SJCRH30 (cell line): Measurements from ENCODE around the gene CPNE2. TPM values are rescaled to one million over a fixed set of nuclear protein-coding genes. Genes with fewer than 3 reads are reported as not detected.
"Not testable (repeated sequence)": the region's sequence is repeated elsewhere in the genome, so short reads cannot be mapped to it uniquely, and the experiment has no call there.

ENCODE experiments used
- DNase-seq, 2 experiments: peaks; one replicate each; pipeline ENCODE4 v3.0.0-alpha.2; 2015 to 2020
- H3K27ac ChIP-seq: fragments of 250-450 bp; sonication (Bioruptor Pico); 2 replicates; pipeline ENCODE4 v1.5.1; 2020; ENCODE audit warnings: mild to moderate bottlenecking, moderate library complexity
- H3K27me3 ChIP-seq: fragments of 250-450 bp; sonication (Bioruptor Pico); 2 replicates; pipeline ENCODE4 v1.5.1; 2020; ENCODE audit warnings: mild to moderate bottlenecking, moderate library complexity
- H3K36me3 ChIP-seq: fragments of 250-450 bp; sonication (Bioruptor Pico); 2 replicates; pipeline ENCODE4 v1.5.1; 2020; ENCODE audit warnings: mild to moderate bottlenecking, moderate library complexity
- H3K4me1 ChIP-seq: fragments of 250-450 bp; sonication (Bioruptor Pico); 2 replicates; pipeline ENCODE4 v1.5.1; 2020; ENCODE audit warnings: mild to moderate bottlenecking, moderate library complexity
- H3K4me3 ChIP-seq: fragments of 250-450 bp; sonication (Bioruptor Pico); 2 replicates; pipeline ENCODE4 v1.5.1; 2020; ENCODE audit warnings: mild to moderate bottlenecking, moderate library complexity
- H3K9me3 ChIP-seq: fragments of 250-450 bp; sonication (Bioruptor Pico); replicated peaks from 2 replicates; pipeline ENCODE4 v1.5.1; 2020; ENCODE audit warnings: mild to moderate bottlenecking, moderate library complexity
- total RNA-seq: library from RNA; depleted of rRNA; stranded (reverse); fragments of >200 nt; shearing (Covaris generic); gene quantifications from 2 replicates; pipeline ENCODE4 v1.2.3, GENCODE V29; 2014

Gene CPNE2
- total RNA-seq, 1 experiment from 2014 or later: 33.1 TPM

DNA sequence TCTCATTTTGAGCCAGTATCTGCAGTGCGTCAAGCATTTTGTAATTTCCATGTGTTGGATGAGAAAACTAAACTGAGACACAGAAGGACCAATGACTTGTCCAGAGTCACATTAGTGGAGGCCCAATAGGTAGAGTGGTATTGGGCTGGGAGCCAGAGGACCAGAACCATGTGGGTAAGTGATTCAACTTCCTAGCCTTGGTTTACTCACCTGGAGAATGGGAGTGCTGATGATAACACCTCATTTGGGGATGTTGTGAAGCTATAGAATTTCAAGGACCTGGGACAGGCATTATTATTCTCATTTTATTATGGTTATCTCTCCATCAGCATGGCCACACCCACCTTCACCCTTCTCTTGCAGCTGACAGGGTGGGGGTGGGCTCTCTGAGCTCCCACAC, 8.1 kb downstream of the CPNE2 start:
- no peak overlapping the region for H3K27ac ChIP-seq
- H3K9me3 ChIP-seq: no peaks in the 10 kb centered on the region
- H3K4me3 ChIP-seq: no peak overlapping the region
- no peaks in the 10 kb centered on the region for H3K36me3 ChIP-seq
- no peak for DNase-seq
- H3K4me1 ChIP-seq: no peaks in the 10 kb centered on the region
- H3K27me3 ChIP-seq: no peaks in the 10 kb centered on the region

DNA sequence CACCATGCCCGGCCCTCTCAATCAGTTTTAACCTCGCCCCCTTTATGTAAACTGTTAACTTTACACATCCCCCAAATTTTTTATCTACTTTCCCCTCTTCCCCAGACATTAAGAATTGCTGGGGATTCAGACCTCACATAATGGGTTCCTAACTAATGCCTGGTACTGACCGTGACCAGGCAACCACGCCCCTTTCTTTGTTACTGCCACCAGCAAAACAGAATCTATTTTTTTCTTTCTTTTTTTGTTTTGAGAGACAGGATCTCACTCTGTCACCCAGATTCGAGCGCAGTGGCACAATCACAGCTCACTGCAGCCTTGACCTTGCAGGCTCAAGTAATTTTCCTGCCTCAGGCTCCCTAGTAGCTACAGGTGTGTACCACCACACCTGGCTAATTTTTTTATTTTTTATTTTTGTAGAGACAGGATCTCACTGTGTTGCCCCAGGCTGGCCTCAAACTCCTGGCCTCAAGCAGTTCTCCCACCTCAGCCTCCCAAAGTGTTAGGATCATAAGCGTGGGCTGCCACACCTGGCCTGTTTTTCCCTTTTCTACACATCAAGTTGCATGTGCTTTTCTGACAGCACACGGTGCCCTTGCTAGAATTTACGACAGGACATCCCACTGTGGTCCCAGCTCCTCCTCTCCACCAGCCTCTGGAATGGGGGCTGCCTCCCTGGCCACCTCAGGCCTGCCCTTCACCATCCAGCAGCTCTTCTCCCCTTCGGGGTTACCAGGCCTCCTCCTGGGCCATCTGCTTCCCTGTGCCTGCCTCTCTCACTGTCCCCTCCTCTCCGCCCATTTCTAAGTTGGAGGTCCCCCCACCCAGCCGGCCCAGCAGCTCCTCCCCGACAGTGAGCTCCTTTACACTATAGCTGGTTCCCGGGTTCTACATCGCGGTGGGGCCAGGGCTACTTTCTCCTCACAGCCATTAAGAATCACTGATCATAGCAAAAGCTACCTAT, 10.8 kb downstream of the CPNE2 start:
- Histone ChIP-seq H3K4me1 (no peaks in the 10 kb centered on the region), H3K9me3 (no peaks in the 10 kb centered on the region)
- DNase-seq: no peak

DNA sequence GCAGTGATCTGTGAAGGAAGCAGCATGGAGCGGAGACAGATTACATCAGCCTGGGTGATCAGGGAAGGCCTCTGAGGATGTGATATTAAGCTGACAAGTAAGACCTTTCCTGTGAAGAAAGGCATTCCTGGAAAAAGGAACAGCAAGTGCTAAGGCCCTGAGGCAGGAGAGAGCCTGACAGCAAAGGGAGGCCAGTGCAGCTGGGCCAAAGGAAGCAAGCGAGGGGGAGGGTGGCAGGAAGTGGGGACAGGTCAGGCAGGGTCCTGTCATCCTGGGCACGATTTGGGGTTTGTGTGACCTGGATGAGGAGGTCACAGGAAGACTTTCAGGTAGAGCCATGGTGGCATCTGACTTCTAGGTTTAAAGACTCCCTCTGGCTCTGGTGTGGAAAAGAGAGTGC, 12.3 kb downstream of the CPNE2 start:
- Histone ChIP-seq H3K9me3 (no peaks in the 10 kb centered on the region), H3K4me1 (no peaks in the 10 kb centered on the region), H3K27me3 (no peaks in the 10 kb centered on the region), H3K4me3 (no peak overlapping the region), H3K27ac (no peak overlapping the region), H3K36me3 (no peaks in the 10 kb centered on the region)
- no peak for DNase-seq

More for the DNA sequence above, 10.8 kb downstream of the CPNE2 start:
- Histone ChIP-seq H3K4me3 (no peak overlapping the region), H3K27ac (no peak overlapping the region), H3K27me3 (no peaks in the 10 kb centered on the region), H3K36me3 (no peaks in the 10 kb centered on the region)

DNA sequence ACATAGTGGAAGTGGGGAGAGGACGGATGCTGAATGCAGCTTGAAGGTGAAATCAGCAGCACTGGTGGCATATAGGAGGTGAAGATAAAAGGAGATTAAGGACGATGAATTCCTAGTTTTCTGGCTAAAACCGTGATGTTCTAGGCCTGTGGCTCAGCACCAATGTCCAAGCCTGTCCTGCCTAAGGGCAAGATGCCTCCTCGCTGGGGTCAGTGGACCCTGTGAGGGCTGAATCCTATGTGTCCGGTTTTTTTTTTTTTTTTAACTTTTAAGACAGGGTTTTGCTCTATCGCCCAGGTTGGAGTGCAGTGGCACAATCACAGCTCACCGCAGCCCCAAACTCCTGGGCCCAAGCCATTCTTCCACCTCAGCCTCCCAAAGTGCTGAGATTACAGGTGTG, 12.8 kb downstream of the CPNE2 start:
- no peaks in the 10 kb centered on the region for H3K4me1 ChIP-seq
- H3K27ac ChIP-seq: no peak overlapping the region
- no peak overlapping the region for H3K4me3 ChIP-seq
- no peak for DNase-seq
- H3K9me3 ChIP-seq: no peaks in the 10 kb centered on the region
- no peaks in the 10 kb centered on the region for H3K27me3 ChIP-seq
- H3K36me3 ChIP-seq: no peaks in the 10 kb centered on the region

DNA sequence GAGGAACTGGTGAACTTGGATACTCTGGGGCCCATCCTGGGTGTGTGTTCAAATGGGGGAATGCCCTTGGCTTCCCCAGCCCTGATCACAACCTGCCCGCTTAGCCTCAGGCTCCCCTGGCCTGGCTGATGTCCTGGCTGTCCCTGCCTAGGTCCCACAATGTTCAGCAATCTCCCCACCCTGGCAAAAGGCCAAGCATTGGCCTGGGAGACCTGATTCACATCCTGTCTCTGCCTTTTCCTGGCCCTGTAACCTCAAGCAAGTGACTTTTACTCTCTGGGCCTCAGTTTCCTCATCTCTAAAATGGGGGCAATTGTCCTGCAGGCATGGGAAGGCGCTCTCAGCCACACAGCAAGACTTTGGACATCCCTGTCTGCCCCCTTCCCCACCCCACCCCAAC, 14.4 kb downstream of the CPNE2 start:
- Histone ChIP-seq H3K36me3 (no peaks in the 10 kb centered on the region), H3K9me3 (no peaks in the 10 kb centered on the region), H3K27me3 (no peaks in the 10 kb centered on the region), H3K4me1 (no peaks in the 10 kb centered on the region), H3K4me3 (no peak overlapping the region), H3K27ac (no peak overlapping the region)
- DNase-seq: peak in 1 of 2 experiments; percentile 26

DNA sequence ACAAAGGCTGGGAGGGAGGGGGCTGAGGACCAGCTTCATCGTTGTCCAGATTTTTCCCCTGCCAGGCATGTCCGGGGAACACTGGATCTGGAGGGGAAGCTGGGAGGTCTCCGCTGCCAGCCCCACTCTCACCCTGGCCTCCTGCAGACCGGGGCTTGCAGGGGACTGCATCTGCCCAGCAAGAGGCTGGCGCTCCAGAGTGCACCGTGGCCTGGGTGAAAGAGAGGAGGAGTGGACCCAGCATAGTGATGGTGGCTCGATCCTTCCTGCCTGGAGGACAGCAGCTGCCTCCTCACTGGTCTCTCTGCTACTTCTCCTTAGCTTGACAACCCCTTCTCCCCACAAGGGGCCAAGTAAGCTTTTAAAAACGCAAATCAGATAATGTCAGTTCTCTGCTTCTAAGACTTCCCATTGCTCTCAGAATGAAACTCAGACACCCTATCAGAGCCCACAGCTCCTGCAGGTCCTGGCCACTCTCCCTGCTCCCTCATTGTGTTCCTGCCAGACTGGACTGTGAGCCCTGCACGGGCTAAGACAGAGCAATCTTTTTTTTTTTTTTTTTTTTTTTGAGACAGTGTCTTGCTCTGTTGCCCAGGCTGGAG, 15.0 kb downstream of the CPNE2 start:
- H3K4me1 ChIP-seq: no peaks in the 10 kb centered on the region
- H3K36me3 ChIP-seq: no peaks in the 10 kb centered on the region
- no peaks in the 10 kb centered on the region for H3K27me3 ChIP-seq
- DNase-seq: no peak
- no peak overlapping the region for H3K4me3 ChIP-seq
- H3K27ac ChIP-seq: no peak overlapping the region
- no peaks in the 10 kb centered on the region for H3K9me3 ChIP-seq

DNA sequence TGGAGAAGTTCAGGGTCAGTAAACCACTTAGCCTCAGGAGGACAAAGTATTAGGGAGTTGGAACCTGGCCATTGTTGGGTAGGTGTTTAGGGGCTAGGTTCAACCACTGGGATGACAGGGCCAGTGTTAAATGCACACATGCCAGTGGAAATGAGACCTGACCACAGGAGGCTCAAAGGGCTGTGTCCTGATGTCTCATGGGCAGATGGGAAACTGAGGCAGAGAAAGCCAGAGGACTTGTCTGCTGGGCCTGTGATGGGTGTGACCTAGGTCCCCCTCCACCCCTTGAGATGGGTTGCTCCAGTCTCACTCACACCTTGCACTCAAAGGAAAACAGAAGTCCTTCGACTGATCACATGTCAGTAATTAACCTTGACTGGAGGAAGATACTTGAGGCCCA, 16.0 kb downstream of the CPNE2 start:
- no peaks in the 10 kb centered on the region for H3K4me1 ChIP-seq
- no peak overlapping the region for H3K4me3 ChIP-seq
- no peaks in the 10 kb centered on the region for H3K9me3 ChIP-seq
- DNase-seq: no peak
- H3K27me3 ChIP-seq: no peaks in the 10 kb centered on the region
- H3K36me3 ChIP-seq: no peaks in the 10 kb centered on the region
- no peak overlapping the region for H3K27ac ChIP-seq

DNA sequence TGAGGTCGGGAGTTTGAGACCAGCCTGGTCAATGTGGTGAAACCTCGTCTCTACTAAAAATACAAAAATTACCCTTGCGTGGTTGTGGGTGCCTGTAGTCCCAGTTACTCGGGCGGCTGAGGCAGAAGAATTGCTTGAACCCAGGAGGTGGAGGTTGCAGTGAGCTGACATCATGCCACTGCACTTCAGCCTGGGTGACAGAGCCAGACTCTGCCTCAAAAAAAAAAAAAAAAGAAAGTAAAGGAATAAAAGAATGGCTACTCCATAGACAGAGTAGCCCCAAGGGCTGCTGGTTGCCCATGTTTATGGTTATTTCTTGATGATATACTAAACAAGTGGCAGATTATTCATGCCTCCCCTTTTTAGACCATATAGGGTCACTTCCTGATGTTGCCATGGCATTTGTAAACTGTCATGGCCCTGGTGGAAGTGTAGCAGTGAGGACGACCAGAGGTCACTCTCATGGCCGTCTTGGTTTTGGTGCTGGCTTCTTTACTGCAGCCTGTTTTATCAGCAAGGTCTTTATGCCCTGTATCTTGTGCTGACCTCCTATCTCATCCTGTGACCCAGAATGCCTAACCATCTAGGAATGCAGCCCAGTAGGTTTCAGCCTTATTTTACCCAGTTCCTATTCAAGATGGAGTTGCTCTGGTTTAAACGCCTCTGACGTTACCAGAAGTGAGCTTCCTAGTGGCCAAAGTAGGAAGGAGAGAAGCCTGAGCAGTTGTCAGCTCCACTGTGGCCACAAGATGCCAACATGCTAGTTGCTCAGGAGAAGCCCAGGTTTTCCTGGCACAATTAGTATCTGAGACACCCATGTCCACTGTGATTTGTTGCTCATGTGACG, 17.1 kb downstream of the CPNE2 start:
- not testable (repeated sequence) for H3K9me3 ChIP-seq, H3K4me3 ChIP-seq, H3K36me3 ChIP-seq, DNase-seq, H3K27ac ChIP-seq, H3K4me1 ChIP-seq, H3K27me3 ChIP-seq

DNA sequence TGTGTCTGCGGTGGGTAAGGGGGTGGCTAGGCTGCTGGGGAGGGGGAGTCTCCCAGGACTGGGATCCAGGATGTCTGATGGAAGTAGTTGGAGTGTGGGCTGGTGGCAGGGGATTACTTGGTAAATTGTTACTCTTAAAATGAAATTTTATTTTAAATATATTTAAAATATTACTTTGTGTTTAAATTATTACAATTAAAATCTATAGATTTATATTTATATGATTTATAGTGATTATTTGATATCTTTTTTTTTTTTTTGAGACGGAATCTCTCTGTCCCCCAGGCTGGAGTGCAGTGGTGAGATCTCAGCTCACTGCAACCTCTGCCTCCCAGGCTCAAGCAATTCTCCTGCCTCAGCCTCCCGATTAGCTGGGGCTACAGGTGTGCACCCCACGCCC, 18.6 kb downstream of the CPNE2 start:
- no peaks in the 10 kb centered on the region for H3K36me3 ChIP-seq
- H3K27ac ChIP-seq: no peak overlapping the region
- H3K9me3 ChIP-seq: no peaks in the 10 kb centered on the region
- H3K4me3 ChIP-seq: no peak overlapping the region
- H3K27me3 ChIP-seq: no peaks in the 10 kb centered on the region
- no peaks in the 10 kb centered on the region for H3K4me1 ChIP-seq
- no peak for DNase-seq

DNA sequence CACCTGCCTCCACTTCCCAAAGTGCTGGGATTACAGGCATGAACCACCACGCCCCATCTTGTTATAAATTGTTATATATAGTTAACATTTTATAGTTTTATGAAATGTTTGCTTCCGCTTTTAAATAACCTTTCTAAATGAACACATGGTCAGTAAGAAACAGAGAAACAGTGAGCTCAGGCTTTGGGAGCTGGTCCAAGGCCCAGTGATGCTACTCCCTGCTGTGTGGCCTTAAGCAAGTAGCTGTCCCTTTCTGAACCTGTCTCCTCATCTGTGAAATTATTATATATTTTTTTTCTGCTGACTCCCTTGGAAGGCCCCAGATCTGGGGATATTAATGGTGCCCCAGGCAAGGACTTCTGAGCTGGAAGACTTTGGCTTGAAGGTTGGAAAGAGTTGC, 19.0 kb downstream of the CPNE2 start:
- H3K27ac ChIP-seq: no peak overlapping the region
- H3K27me3 ChIP-seq: no peaks in the 10 kb centered on the region
- H3K4me1 ChIP-seq: no peaks in the 10 kb centered on the region
- no peak overlapping the region for H3K4me3 ChIP-seq
- DNase-seq: no peak
- H3K9me3 ChIP-seq: no peaks in the 10 kb centered on the region
- no peaks in the 10 kb centered on the region for H3K36me3 ChIP-seq

DNA sequence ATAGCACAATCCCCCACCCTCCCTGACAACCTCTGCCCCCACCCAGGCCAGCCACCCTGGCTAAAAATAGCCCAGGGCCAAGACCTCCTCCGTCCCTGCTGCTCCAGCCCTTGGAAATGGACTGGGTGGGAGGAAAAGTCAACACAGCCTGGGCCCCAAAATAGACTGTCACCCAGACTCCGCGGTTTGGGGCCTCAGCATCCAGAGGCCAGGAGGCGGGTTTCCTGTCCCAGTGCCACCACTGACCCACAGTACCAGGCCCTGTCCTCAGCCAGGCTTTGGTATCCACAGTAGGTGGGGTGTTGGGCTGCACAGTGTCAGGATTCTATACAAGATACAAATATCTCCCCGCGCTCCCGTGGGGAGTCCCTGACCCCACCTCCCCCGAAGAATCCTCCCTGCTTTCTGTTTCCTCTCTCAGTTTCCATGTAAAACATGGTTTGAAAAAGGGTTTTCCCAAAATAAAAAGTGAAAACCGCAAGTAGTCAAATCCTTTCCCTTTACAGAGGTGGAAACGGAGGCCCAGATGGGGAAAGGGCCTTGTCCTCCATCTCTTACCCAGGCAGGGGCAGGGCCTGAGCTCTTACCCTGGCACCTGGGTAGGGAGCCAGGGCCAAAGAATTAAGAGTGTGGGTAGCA, 20.1 kb downstream of the CPNE2 start:
- H3K4me3 ChIP-seq: no peak overlapping the region
- DNase-seq: no peak
- no peaks in the 10 kb centered on the region for H3K9me3 ChIP-seq
- H3K27ac ChIP-seq: no peak overlapping the region
- H3K36me3 ChIP-seq: no peaks in the 10 kb centered on the region
- H3K27me3 ChIP-seq: no peaks in the 10 kb centered on the region
- no peaks in the 10 kb centered on the region for H3K4me1 ChIP-seq

DNA sequence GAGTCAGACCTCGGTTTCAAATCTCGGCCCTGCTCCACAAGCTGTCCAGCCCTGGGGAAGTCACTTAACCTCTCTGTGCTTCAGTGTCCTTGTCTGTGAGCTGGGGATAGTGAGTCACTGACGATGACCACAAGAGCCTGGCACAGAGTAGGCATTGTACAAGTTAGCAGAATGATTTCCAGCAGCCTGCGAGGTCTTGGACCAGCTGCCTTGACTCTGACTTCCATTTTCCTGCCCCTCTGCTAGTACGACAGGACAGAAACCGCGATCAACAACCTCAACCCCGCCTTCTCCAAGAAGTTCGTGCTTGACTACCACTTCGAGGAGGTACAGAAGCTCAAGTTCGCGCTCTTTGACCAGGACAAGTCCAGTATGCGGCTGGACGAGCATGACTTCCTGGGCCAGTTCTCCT, 20.7 kb downstream of the CPNE2 start:
- no peak overlapping the region for H3K27ac ChIP-seq
- no peaks in the 10 kb centered on the region for H3K4me1 ChIP-seq
- H3K27me3 ChIP-seq: no peaks in the 10 kb centered on the region
- no peak for DNase-seq
- no peaks in the 10 kb centered on the region for H3K9me3 ChIP-seq
- no peak overlapping the region for H3K4me3 ChIP-seq
- no peaks in the 10 kb centered on the region for H3K36me3 ChIP-seq

DNA sequence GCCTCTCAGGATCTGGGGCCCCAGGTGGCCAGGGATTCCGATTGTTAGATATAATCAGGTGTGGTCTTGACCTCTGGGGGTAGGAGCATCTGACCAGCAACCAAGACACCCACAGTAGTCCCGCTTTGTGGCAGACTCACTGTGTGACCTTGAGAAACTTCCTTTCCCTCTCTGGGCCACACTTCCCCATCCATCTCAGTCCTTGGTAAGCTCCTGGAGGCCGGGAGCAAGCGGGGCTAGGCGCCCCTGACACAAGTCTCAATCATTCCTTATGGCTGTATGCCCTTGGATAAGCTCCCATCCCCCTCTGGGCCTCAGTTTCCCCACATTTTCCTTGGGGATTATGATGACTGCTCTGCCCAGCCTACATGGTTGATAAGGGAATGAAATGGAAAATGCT, 21.3 kb downstream of the CPNE2 start:
- no peaks in the 10 kb centered on the region for H3K36me3 ChIP-seq
- DNase-seq: no peak
- no peak overlapping the region for H3K4me3 ChIP-seq
- H3K9me3 ChIP-seq: no peaks in the 10 kb centered on the region
- H3K4me1 ChIP-seq: no peaks in the 10 kb centered on the region
- no peaks in the 10 kb centered on the region for H3K27me3 ChIP-seq
- no peak overlapping the region for H3K27ac ChIP-seq

DNA sequence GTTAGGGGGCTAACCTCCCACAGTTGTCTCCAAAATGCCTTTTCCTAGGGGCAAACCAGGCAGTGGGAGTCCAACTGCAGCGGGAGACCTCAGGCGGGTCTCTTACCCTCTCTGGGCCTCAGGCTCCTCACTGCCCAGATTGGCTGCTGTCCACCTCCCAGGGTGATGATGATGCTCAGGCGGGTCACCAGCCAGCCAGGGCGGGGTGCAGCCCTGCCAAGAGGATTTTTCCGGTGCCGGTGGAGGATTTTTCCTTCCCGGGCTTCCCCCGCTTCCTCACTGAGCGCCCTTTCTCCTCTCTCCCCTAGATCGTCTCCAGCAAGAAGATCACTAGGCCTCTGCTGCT, 22.8 kb downstream of the CPNE2 start:
- H3K9me3 ChIP-seq: no peaks in the 10 kb centered on the region
- DNase-seq: no peak
- H3K27me3 ChIP-seq: no peaks in the 10 kb centered on the region
- no peaks in the 10 kb centered on the region for H3K36me3 ChIP-seq
- H3K4me1 ChIP-seq: no peaks in the 10 kb centered on the region
- H3K4me3 ChIP-seq: no peak overlapping the region
- H3K27ac ChIP-seq: no peak overlapping the region
